Sigmoid colon (tissue), 7 donors: ENCODE measurements around the gene PLXDC1. TPM values are rescaled to one million over a fixed set of nuclear protein-coding genes. Genes with fewer than 3 reads are reported as not detected.
"Not testable (repeated sequence)": the region's sequence is repeated elsewhere in the genome, so short reads cannot be mapped to it uniquely, and the experiment has no call there.

Experiments
- DNase-seq: peaks from one replicate; pipeline ENCODE4 v3.0.0-alpha.2; 2019
- H3K27ac ChIP-seq, 4 donors: fragments of 200-600 bp; sonication (generic); one replicate each; pipeline ENCODE4 v1.5.1; 2016 to 2019; ENCODE audit warnings: mild to moderate bottlenecking in 1 of 4
- H3K27me3 ChIP-seq, 3 donors: fragments of 200-600 bp; sonication (generic); one replicate each; pipeline ENCODE4 v1.5.1; 2019; ENCODE audit warnings: mild to moderate bottlenecking in 1 of 3
- H3K36me3 ChIP-seq, 4 donors: fragments of 200-600 bp; sonication (generic); one replicate each; pipeline ENCODE4 v1.5.1; 2016 to 2019
- H3K4me1 ChIP-seq, 4 donors: fragments of 200-600 bp; sonication (generic); one replicate each; pipeline ENCODE4 v1.5.1; 2017 to 2019
- H3K4me3 ChIP-seq, 4 donors: fragments of 200-600 bp; sonication (generic); one replicate each; pipeline ENCODE4 v1.5.1; 2017 to 2019; ENCODE audit warnings: mild to moderate bottlenecking in 2 of 4, moderate library complexity in 1 of 4
- H3K9me3 ChIP-seq, 4 donors: fragments of 200-600 bp in 3 of 4; sonication (generic) in 3 of 4; one replicate each; pipeline versions ENCODE4 v1.5.1 to v1.6.1; 2013 to 2019
- CTCF ChIP-seq, 4 experiments: fragments of 450-650 bp in 3 of 4; fragments of 200-600 bp in 1 of 4; IDR thresholded peaks; one replicate each; pipeline ENCODE4 v1.5.1; 2016 to 2019; ENCODE audit warnings: antibody characterized with exemption in 4 of 4, mild to moderate bottlenecking in 3 of 4, moderate library complexity in 2 of 4
- EP300 ChIP-seq, 4 donors: sonication (generic); formaldehyde crosslinking; IDR thresholded peaks; one replicate each; pipeline ENCODE4 v1.6.1; 2017; ENCODE audit warnings: antibody characterized with exemption in 4 of 4
- POLR2A ChIP-seq, 2 donors: fragments of 450-650 bp; IDR thresholded peaks; one replicate each; pipeline ENCODE4 v1.6.1; 2016; ENCODE audit warnings: antibody characterized with exemption in 2 of 2, mild to moderate bottlenecking in 2 of 2, moderate library complexity in 2 of 2
- POLR2AphosphoS5 ChIP-seq, 4 donors: sonication (generic); formaldehyde crosslinking; IDR thresholded peaks; one replicate each; pipeline ENCODE4 v1.6.1; 2017; ENCODE audit warnings: antibody characterized with exemption in 4 of 4
- WGBS, 2 donors: extraction: QIAGEN DNeasy Blood & Tissue Kit; methylation state at CpG; one replicate each; pipeline ENCODE4 v1.1.7; 2013; 5-methylcytosine and 5-hydroxymethylcytosine counted together
- intact Hi-C: fragments of 100-400 bp; cut with DNase I; formaldehyde crosslinking; loops from one replicate; pipeline ENCODE4 v1.15.1; 2023
- polyA plus RNA-seq, 3 donors: library from polyadenylated mRNA; stranded (reverse); fragments of 200-250 nt; gene quantifications; one replicate each; pipeline ENCODE4 v1.2.3, GENCODE V29; 2013
- total RNA-seq, 4 donors: library from RNA; depleted of rRNA; stranded (reverse); fragments of >200 nt; gene quantifications; one replicate each; pipeline ENCODE4 v1.1.0, GENCODE V29; 2016
- donor health status: healthy with polysubstance abuse.
- donor health status: Bipolar disorder and iron deficiency.
- donor health status: healthy.

Gene PLXDC1
- total and polyA plus RNA-seq, 7 donors, result 1.4 to 13.0 (median 6.2) TPM

- Histone ChIP-seq H3K27me3 (no peaks in the 10 kb centered on the region), H3K4me1 (no peaks in the 10 kb centered on the region), H3K9me3 (peaks cover 12 to 21% (median 17%) of the 10 kb centered on the region in 4 donors), H3K4me3 (no peak overlapping the region), H3K36me3 (no peaks in the 10 kb centered on the region), H3K27ac (no peak overlapping the region)
- TF ChIP-seq CTCF (IDR thresholded peaks at IDR 0.05) (no peak), EP300 (IDR thresholded peaks at IDR 0.05) (no peak), POLR2A (IDR thresholded peaks at IDR 0.05) (no peak), POLR2AphosphoS5 (IDR thresholded peaks at IDR 0.05) (no peak)
- intact Hi-C loops, result no loop called here
- WGBS, 2 donors, result 88 to 93% methylated on average over 16 of the region's 16 CpGs
- DNase-seq, result no peak
Observed at GRCh38 chr17:39045948-39046679, 105.3 kb downstream of the PLXDC1 start.

DNA sequence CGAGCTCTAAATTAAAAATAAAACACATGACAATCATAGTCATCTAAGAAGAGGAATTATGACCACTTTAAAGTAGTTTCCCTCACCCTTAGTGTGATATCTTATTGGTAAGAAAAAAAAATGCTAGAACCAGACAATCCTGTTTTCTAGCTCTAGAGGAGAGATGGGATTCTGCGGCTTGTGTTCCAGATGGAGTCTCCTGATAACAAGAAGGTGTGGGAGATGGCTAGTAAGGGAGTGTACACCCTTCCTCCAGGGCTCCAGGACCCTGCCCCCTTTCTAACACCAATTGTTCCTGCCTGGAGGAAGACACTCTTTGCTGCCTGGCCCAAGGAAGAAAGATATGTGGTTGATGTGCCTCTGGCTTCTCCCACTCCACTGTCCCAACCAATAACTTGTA is 115.4 kb downstream of the PLXDC1 start:
- Histone ChIP-seq H3K27me3 (no peaks in the 10 kb centered on the region), H3K36me3 (no peaks in the 10 kb centered on the region), H3K9me3 (no peaks in the 10 kb centered on the region), H3K4me3 (no peak overlapping the region), H3K27ac (no peak overlapping the region), H3K4me1 (no peaks in the 10 kb centered on the region)
- no peak for DNase-seq
- intact Hi-C loops, result no loop called here
- 11 to 52% methylated on average over 2 of the region's 2 CpGs for whole genome bisulfite sequencing, 2 donors
- no peak for TF ChIP-seq EP300 (IDR thresholded peaks at IDR 0.05)
- TF ChIP-seq POLR2A (IDR thresholded peaks at IDR 0.05), result no peak
- TF ChIP-seq POLR2AphosphoS5 (IDR thresholded peaks at IDR 0.05), result no peak
- TF ChIP-seq CTCF (IDR thresholded peaks at IDR 0.05), result no peak

- DNase-seq, H3K27ac ChIP-seq, intact Hi-C loops, H3K9me3 ChIP-seq, H3K4me3 ChIP-seq, H3K36me3 ChIP-seq, H3K4me1 ChIP-seq, H3K27me3 ChIP-seq: not testable (repeated sequence)
- WGBS, 2 donors, result 63 to 74% methylated on average over 16 of the region's 16 CpGs
Observed at GRCh38 chr17:39035578-39035977, 115.9 kb downstream of the PLXDC1 start.

GRCh38 chr17:39028690-39029089 is 122.7 kb downstream of the PLXDC1 start:
- Histone ChIP-seq H3K36me3 (no peaks in the 10 kb centered on the region), H3K27me3 (peaks cover 0 to 21% (median 0%) of the 10 kb centered on the region in 3 donors), H3K4me3 (no peak overlapping the region), H3K27ac (no peak overlapping the region), H3K4me1 (peaks cover 0 to 11% (median 9%) of the 10 kb centered on the region in 4 donors), H3K9me3 (no peaks in the 10 kb centered on the region)
- TF ChIP-seq EP300 (IDR thresholded peaks at IDR 0.05) (no peak), POLR2AphosphoS5 (IDR thresholded peaks at IDR 0.05) (no peak), CTCF (IDR thresholded peaks at IDR 0.05) (no peak), POLR2A (IDR thresholded peaks at IDR 0.05) (no peak)
- intact Hi-C loops, result no loop called here
- no peak for DNase-seq
- WGBS, 2 donors, result 94 to 95% methylated on average over 6 of the region's 6 CpGs

- H3K27me3 ChIP-seq, result peaks cover 0 to 21% (median 0%) of the 10 kb centered on the region in 3 donors
- H3K27ac ChIP-seq, result peak overlapping the region in 1 of 4 donors; percentile 31
- 11 to 31% methylated on average over 21 of the region's 21 CpGs for WGBS, 2 donors
- DNase-seq, result no peak
- intact Hi-C loops, result no loop called here
- H3K36me3 ChIP-seq, result no peaks in the 10 kb centered on the region
- no peaks in the 10 kb centered on the region for H3K9me3 ChIP-seq
- peaks cover 0 to 11% (median 9%) of the 10 kb centered on the region in 4 donors for H3K4me1 ChIP-seq
- no peak for TF ChIP-seq POLR2A (IDR thresholded peaks at IDR 0.05)
- no peak for TF ChIP-seq CTCF (IDR thresholded peaks at IDR 0.05)
- no peak for TF ChIP-seq POLR2AphosphoS5 (IDR thresholded peaks at IDR 0.05)
- TF ChIP-seq EP300 (IDR thresholded peaks at IDR 0.05), result no peak
- peak overlapping the region; percentile 19 to 47 (median 34) for H3K4me3 ChIP-seq
Observed at GRCh38 chr17:39027455-39028035, 123.9 kb downstream of the PLXDC1 start.
